GM19043 (cell line): ENCODE data around the gene KIRREL2.
"Not testable (repeated sequence)": the region's sequence is repeated elsewhere in the genome, so short reads cannot be mapped to it uniquely, and the experiment has no call there.

Experiments used
- ATAC-seq: cut with Tn5 transposase; IDR thresholded peaks from one replicate; pipeline ENCODE4 v1.9.1; 2021; ENCODE audit warnings: low read depth; ENCODE audit not compliant: unreplicated experiment

The KIRREL2 gene

GRCh38 chr19:35856546-35857149 is at the start of gene KIRREL2:
Gene KIRREL2 (plus strand): TSS chr19:35856911. CDS start chr19:35857120, 209 bp downstream.
- no peak for ATAC-seq

DNA sequence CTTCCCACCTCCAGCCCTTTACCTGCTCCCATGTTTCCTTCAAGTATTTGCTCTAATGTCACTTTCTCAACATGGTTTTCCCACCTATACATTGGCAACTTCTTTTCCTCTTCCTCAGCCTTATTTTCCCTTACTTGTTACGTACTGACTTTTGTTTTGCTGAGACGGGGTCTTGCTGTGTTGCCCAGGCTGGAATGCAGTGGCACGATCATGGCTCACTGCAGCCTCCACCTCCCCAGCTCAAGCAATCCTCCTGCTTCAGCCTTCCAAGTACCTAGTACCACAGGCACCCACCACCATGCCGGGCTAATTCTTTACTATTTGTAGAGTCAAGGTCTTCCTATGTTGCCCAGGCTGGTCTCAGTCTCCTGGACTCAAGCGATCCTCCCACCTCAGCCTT is 49.1 kb upstream of the KIRREL2 start:
- ATAC-seq = no peak

GRCh38 chr19:35811317-35812219 is 45.1 kb upstream of the KIRREL2 start:
- ATAC-seq = no peak

DNA sequence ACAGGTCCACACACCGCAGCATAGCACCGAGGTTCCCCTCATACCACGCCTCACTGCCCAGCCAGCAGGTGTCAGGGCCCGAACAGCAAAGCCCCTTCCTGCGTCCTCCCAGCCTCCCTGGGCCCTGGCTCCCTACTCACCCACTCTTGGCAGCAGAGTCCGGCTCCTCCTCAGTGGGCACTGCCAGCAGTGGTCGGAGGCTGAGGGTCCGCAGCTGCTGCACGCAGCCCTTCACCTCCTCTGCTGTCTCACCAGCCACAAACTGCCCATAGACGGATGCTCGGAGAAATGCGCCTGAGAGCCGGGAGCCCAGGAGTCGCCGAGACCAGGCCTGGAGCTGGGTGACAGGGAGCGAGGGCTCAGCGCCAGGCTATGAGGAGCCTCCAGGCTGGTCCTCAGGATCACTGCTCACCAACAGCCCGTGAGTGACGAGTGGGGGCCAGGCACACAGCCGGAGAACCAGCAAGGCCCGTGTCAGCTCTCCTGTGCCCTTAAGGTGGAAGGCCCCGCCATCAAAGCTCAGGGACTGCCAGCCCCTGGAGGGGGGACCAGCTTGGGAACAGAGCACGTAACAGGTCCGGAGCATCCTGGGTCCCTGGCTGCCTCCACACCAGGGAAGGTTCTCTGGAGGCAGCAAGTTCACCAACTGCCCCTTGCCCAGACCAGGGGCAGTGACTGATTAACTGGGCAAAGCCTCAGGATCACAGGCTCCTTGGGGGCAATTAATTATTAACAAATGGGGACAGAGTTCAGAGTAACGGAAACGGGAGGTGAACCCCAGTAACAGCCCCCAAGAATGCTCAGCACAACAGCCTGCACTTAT is 44.3 kb upstream of the KIRREL2 start, which contains the start of gene PRODH2:
TSS of gene PRODH2 (minus strand) at position 626 of the 823 bp plus-strand sequence. CDS start at position 586, 40 bp downstream.
- no peak for ATAC-seq

GRCh38 chr19:35813043-35813890 is 43.4 kb upstream of the KIRREL2 start:
- ATAC-seq = no peak

- no peak for ATAC-seq
These were observed 40.4 kb upstream of the KIRREL2 start for GRCh38 chr19:35816262-35816661.

DNA sequence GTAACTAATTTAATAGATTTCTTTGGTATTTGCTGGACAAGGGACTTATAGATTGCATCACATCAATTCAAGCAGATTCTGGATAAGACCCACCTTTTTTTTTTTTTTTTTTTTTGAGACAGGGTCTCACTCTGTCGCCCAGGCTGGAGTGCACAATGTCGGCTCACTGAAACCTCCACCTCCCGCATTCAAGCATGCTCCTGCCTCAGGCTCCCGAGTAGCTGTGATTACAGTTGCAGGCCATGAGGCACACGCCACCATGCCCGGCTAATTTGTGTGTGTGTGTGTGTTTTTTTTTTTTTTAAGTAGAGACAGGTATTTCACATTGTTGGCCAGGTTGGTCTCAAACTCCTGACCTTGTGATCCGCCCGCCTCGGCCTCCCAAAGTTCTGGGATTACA is 39.9 kb upstream of the KIRREL2 start:
- ATAC-seq = no peak

DNA sequence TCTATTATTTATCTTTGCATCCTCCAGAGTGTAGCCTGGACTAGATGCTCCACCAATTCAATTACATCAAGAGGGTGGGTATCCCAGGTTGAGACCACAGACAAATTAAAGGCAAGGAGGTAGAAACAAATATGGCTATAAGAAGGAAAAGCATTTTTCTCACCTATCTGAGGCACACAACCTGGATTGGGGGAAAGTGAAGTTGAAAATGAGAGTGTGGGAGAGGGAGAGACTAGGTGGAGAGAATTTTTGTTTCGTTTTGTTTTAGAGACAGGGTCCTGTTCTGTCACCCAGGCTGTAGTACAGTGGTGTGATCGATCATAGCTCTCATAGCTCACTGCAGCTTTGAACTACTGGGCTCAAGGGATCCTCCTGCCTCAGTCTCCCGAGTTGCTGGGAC is 38.3 kb upstream of the KIRREL2 start:
- ATAC-seq = no peak

GRCh38 chr19:35822579-35822978 is 34.1 kb upstream of the KIRREL2 start:
- no peak for ATAC-seq

DNA sequence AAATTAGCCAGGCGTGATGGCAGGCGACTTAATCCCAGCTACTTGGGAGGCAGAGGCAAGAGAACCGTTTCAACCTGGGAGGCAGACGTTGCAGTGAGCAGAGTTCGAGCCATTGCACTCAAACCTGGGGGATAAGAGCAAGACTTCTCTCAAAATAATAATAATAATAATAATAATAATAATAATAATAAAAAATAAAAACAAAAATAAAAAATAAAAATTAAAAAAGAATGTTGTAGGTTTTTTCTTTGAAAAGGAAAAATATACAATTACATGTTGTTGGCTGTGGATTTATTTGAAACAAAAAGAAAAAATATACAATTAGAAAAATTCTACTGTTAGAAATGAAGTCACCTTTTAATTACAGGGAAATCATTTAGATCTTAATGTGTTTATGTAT is 32.6 kb upstream of the KIRREL2 start:
- no peak for ATAC-seq

GRCh38 chr19:35828692-35829301 is 27.9 kb upstream of the KIRREL2 start:
- ATAC-seq = no peak

DNA sequence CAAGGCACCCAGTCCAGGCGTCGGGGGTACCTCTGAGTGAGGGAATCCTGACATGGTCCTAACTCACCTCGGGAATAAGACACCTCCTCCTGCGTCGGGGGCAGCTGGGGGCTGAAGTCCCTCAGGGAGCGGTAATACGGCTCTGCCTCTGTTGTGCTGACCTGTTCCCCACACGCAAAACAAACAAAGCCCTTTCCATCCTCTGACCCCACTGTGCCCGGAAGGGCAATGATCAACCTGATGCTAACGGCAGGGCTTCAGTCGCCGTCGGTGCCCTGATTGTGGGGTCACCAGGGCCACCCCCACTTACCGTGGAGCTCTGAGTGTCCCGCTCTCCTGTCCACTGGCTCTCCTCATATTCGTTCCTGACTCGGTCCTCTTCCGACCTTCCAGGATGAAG is 25.7 kb upstream of the KIRREL2 start:
- no peak for ATAC-seq

DNA sequence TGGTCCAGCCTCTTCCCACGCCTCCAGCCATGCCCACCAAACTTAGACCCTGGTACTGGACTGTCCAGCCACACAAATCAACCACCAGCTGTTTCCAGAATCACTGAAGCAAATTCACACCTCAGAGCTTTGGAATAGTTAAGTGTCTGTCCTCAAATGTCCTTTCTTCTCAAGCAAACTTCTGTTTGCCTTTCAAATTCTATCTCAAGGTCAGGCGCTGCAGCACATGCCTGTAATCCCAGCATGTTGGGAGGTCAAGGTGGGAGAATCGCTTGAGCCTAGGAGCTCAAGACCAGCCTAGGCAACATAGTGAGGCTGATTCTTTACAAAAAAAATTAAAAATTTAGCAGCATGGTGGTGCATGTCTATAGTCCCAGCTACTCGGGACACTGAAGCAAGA is 24.7 kb upstream of the KIRREL2 start:
- no peak for ATAC-seq

DNA sequence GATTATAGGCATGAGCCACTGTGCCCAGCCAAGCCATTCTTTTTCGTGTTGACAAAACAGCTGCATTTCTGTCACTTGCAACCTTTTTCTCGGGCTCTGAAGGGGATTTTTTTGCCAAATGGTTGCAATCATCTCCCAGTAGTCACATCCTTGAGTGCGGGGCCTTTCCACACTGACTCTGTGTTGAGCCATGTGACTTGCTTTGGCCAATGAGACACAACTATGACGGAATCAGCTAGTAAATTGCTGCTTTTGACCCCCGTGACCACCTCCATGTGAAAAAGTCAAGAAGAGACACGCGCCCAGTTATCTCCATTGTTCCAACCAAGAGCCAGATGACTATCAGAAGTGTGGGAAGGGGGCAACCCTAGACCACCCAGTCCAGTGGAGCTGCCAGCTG is 22.7 kb upstream of the KIRREL2 start:
- ATAC-seq = no peak

GRCh38 chr19:35836096-35836495 is 20.6 kb upstream of the KIRREL2 start:
- ATAC-seq = not testable (repeated sequence)

DNA sequence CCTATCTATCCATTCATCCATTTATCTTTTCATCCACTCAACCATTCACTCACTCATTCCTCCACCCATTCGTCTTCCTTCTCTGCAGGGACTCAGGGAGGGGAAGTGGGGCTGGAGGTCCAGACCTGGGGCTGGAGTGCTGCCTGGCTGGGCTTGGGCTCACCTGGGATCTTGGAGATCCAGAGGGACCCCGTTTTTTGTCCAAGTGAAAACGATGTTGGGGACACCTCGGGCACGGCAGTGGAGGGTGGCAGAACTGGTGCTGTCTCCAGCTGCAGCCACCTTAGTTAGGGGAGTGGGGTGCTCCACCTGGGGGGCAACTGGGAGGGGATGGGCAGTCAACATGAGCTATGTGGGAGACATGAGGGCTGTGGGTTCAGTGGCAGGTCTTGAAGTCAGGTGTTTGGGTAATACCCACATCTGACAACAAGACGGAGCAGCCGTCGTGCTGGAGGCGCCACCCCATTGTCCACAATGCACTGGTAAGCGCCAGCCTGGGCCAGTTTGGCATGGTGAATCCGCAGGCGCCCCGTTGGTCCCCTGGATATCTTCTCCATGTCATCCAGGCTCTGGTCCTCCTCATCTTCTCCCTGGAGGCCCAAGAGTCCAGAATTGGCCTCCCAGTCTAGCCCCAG is 14.6 kb upstream of the KIRREL2 start:
- ATAC-seq = no peak

GRCh38 chr19:35842666-35843272 is 13.9 kb upstream of the KIRREL2 start:
- ATAC-seq = no peak

- ATAC-seq = no peak
These were observed 12.8 kb upstream of the KIRREL2 start for GRCh38 chr19:35843676-35844481.
